ENCODE measurements around the gene AP1S2. TPM values are rescaled to one million over a fixed set of nuclear protein-coding genes. Genes with fewer than 3 reads are reported as not detected.
A peak's percentile ranks its signal among the peaks of the same experiment; 100 is the strongest.

AP1S2 gene
- total and polyA plus RNA-seq, 9 of the 15 experiments (the other 6 are each of a cell fraction or from before 2014, with no cell fraction given), result 11.1 to 64.2 (median 25.8) TPM

GRCh38 chrX:15785176-15785750, 69.3 kb downstream of the AP1S2 start:
- Histone ChIP-seq H3K9me3 (replicated peaks; ENCODE audit: control insufficient read depth, insufficient read depth, low read depth, low read length) (no peaks in the 10 kb centered on the region), H3K27me3 (ENCODE audit: control insufficient read depth in 2 of 2, insufficient read depth in 2 of 2, low read length in 2 of 2) (no peaks in the 10 kb centered on the region), H3K9ac (ENCODE audit: insufficient read depth in 1 of 2, low read depth in 2 of 2, low read length in 2 of 2) (no peak overlapping the region), H4K20me1 (replicated peaks; ENCODE audit: control insufficient read depth, insufficient read depth, low read length) (no peaks in the 10 kb centered on the region), H2AFZ (ENCODE audit: low read depth, low read length) (no peak overlapping the region), H3K4me3 (no peak overlapping the region), H3K36me3 (ENCODE audit: control insufficient read depth, insufficient read depth, low read length) (peaks cover 3% of the 10 kb centered on the region; the same call in 1 of the 3 replicates), H3K27ac (ENCODE audit: extremely low read depth, low read depth, low read length) (no peak overlapping the region), H3K9me1 (ENCODE audit: control insufficient read depth, insufficient read depth, low read length) (no peaks in the 10 kb centered on the region), H3K79me2 (ENCODE audit: control insufficient read depth, insufficient read depth, low read length) (no peaks in the 10 kb centered on the region), H3K4me2 (ENCODE audit: insufficient read depth, low read length) (no peak overlapping the region), H3K4me1 (replicated peaks in 1 of 2; ENCODE audit: control insufficient read depth in 2 of 2, insufficient read depth in 2 of 2, low read length in 2 of 2) (peaks cover 3 to 5% of the 10 kb centered on the region in 2 experiments; a peak in 3 of 5 replicates)
- in situ Hi-C loops (cut with MboI) (no loop called here), intact Hi-C loops (cut with micrococcal nuclease) (no loop called here)
- ATAC-seq (no peak), FAIRE-seq (no peak), DNase-seq (ENCODE audit: extremely low read depth in 1 of 4, low spot score in 3 of 4) (no peak)
- ChIA-PET POLR2A (interaction anchor here (0.6 kb wide), 1 partner anchor 46 kb away, joined by 3 read pairs; no protein-coding TSS in a partner anchor), CTCF (ENCODE audit: low intra/inter-chr PET ratio) (no interaction called here)
- BruUV-seq (replicated peaks), result no TSS peak
- 80% methylated on average over 3 of the region's 3 CpGs for WGBS (ENCODE audit: insufficient coverage, low coverage, missing lambda C conversion rate)
- TF ChIP-seq FOXK2 (conservative IDR thresholded peaks at IDR 0.05 in 1 of 2, IDR thresholded peaks at IDR 0.05 in 1 of 2; ENCODE audit: low read depth in 2 of 2) (no peak), CXXC5 (CRISPR knock-in tag; IDR thresholded peaks at IDR 0.05) (no peak), RFX1 (IDR thresholded peaks at IDR 0.05) (peak; percentile 55), NFE2 (IDR thresholded peaks at IDR 0.05; ENCODE audit: low read depth) (no peak), POLR2B (IDR thresholded peaks at IDR 0.05; ENCODE audit: low read depth, partially characterized antibody) (no peak)
